GM12878 (cell line): ENCODE data around the gene RBBP8NL.

Experiments used
- JUND ChIP-seq: IDR thresholded peaks from 2 replicates; pipeline ENCODE4 v1.6.1; 2012; ENCODE audit warnings: low read depth, mild to moderate bottlenecking, low read length, improper control_type of control experiment, moderate library complexity
- MYC ChIP-seq: IDR thresholded peaks from 2 replicates; pipeline ENCODE4 v1.6.1; 2011; ENCODE audit warnings: mild to moderate bottlenecking, low read length, moderate library complexity, inconsistent platforms; ENCODE audit not compliant: insufficient read depth, insufficient replicate concordance, insufficient read length, severe bottlenecking
- POLR2AphosphoS5 ChIP-seq: IDR thresholded peaks from 2 replicates; pipeline ENCODE4 v1.6.1; 2011; ENCODE audit warnings: mild to moderate bottlenecking, low read length, inconsistent platforms
- RFX5 ChIP-seq: IDR thresholded peaks from 2 replicates; pipeline ENCODE4 v1.6.1; 2011; ENCODE audit warnings: low read depth, low read length, improper control_type of control experiment
- SIN3A ChIP-seq: IDR thresholded peaks from 2 replicates; pipeline ENCODE4 v1.6.1; 2012; ENCODE audit warnings: low read depth, low read length, improper control_type of control experiment
- SMAD1 ChIP-seq: fragments of 450-650 bp; IDR thresholded peaks from 2 replicates; pipeline ENCODE4 v1.6.1; 2018; ENCODE audit warnings: mild to moderate bottlenecking, low read depth; ENCODE audit not compliant: partially characterized antibody
- TF ChIP-seq, protein P1 (sequence below), 3 experiments: IDR thresholded peaks in 2 of 3; conservative IDR thresholded peaks in 1 of 3; 2 replicates each; pipeline ENCODE4 v1.5.1; 2011; ENCODE audit warnings: low read depth in 3 of 3, low read length in 3 of 3, mild to moderate bottlenecking in 3 of 3, control low read depth in 2 of 3, moderate library complexity in 2 of 3, inconsistent platforms in 1 of 3, mixed read lengths in 1 of 3; ENCODE audit not compliant: control insufficient read depth in 2 of 3, insufficient read depth in 1 of 3; ENCODE audit errors: extremely low read depth in 1 of 3
- TF ChIP-seq, protein P2 (sequence below): fragments of 450-650 bp; IDR thresholded peaks from 2 replicates; pipeline ENCODE4 v1.6.1; 2014; ENCODE audit warnings: mild to moderate bottlenecking
- TF ChIP-seq, protein P3 (sequence below): IDR thresholded peaks from 2 replicates; pipeline ENCODE4 v1.6.1; 2011; ENCODE audit warnings: low read depth, mild to moderate bottlenecking, low read length, moderate library complexity, borderline replicate concordance; ENCODE audit errors: extremely low read depth

DNA sequence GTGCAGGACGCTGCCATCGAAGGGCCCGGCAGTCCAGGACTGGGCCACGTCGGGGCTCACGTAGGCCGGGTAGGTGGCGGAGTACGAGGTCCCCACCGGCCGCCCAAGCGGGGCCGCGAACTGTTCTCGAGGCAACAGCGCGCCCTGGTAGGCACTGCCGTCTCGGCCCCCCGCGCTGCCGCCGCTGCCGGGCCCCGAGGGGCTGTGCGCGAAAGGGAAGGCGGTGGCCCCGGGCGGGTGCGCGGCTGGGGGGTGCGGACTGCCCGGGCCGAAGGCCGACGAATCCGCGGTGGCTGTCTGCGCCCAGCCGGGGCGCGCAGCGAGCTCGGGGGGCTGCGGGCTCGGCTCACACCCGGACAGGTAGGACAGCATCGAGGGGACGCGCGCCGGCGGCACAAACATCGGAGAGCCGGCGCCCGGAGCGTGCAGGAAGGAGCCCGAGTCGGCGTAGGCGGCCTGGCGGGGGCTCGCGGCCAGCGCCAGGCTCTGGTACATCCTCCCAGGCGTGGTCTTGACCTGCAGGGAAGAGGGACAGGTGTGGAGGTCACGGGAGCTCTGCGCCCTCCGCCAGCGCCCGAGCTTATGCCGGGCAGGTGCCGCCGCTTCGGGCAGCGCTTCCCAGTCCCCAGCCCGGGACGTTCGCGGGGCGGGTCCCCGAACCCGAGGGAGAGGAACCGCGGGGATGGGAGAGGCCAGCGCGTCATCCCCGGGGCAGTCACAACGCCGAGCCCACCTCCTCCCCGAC lies 47.9 kb upstream of the RBBP8NL start:
- TF ChIP-seq JUND (no peak), SMAD1 (no peak), POLR2AphosphoS5 (no peak), MYC (no peak), RFX5 (no peak), SIN3A (no peak)
- TF ChIP-seq, protein P1, sequence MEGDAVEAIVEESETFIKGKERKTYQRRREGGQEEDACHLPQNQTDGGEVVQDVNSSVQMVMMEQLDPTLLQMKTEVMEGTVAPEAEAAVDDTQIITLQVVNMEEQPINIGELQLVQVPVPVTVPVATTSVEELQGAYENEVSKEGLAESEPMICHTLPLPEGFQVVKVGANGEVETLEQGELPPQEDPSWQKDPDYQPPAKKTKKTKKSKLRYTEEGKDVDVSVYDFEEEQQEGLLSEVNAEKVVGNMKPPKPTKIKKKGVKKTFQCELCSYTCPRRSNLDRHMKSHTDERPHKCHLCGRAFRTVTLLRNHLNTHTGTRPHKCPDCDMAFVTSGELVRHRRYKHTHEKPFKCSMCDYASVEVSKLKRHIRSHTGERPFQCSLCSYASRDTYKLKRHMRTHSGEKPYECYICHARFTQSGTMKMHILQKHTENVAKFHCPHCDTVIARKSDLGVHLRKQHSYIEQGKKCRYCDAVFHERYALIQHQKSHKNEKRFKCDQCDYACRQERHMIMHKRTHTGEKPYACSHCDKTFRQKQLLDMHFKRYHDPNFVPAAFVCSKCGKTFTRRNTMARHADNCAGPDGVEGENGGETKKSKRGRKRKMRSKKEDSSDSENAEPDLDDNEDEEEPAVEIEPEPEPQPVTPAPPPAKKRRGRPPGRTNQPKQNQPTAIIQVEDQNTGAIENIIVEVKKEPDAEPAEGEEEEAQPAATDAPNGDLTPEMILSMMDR (IDR thresholded peaks at IDR 0.05 in 2 of 3, conservative IDR thresholded peaks at IDR 0.05 in 1 of 3; ENCODE audit: control insufficient read depth in 2 of 3, extremely low read depth in 1 of 3, insufficient read depth in 1 of 3, low read depth in 3 of 3, low read length in 3 of 3), result no peak
- TF ChIP-seq, protein P2, sequence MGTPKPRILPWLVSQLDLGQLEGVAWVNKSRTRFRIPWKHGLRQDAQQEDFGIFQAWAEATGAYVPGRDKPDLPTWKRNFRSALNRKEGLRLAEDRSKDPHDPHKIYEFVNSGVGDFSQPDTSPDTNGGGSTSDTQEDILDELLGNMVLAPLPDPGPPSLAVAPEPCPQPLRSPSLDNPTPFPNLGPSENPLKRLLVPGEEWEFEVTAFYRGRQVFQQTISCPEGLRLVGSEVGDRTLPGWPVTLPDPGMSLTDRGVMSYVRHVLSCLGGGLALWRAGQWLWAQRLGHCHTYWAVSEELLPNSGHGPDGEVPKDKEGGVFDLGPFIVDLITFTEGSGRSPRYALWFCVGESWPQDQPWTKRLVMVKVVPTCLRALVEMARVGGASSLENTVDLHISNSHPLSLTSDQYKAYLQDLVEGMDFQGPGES, result no peak
- TF ChIP-seq, protein P3, sequence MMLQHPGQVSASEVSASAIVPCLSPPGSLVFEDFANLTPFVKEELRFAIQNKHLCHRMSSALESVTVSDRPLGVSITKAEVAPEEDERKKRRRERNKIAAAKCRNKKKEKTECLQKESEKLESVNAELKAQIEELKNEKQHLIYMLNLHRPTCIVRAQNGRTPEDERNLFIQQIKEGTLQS, result no peak
